ENCODE measurements around the gene UPK3A. TPM values are rescaled to one million over a fixed set of nuclear protein-coding genes. Genes with fewer than 3 reads are reported as not detected.
"Not testable (repeated sequence)": the region's sequence is repeated elsewhere in the genome, so short reads cannot be mapped to it uniquely, and the experiment has no call there.

The UPK3A gene
- total RNA-seq, 1 donor from 2014 or later = not detected

DNA sequence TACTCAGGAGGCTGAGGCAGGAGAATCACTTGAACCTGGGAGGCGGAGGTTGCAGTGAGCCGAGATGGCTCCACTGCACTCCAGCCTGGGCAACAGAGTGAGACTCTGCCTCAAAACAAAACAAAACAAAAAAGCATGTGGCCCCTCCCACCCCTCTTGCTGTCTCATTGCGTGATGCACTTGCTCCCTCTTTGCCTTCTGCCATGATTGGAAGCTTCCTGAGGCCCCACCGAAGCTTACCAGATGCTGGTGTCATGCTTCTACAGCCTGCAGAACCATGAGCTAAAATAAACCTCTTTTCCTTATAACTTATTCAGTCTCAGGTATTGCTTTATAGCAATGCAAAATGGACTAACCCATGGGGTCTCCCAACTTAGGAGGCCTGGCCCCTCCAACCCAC is 26.8 kb upstream of the UPK3A start:
- ATAC-seq = not testable (repeated sequence)

GRCh38 chr22:45259754-45260394 is 24.9 kb upstream of the UPK3A start:
- ATAC-seq = peak; percentile 19

GRCh38 chr22:45260395-45260759 is 24.4 kb upstream of the UPK3A start:
- not testable (repeated sequence) for ATAC-seq

DNA sequence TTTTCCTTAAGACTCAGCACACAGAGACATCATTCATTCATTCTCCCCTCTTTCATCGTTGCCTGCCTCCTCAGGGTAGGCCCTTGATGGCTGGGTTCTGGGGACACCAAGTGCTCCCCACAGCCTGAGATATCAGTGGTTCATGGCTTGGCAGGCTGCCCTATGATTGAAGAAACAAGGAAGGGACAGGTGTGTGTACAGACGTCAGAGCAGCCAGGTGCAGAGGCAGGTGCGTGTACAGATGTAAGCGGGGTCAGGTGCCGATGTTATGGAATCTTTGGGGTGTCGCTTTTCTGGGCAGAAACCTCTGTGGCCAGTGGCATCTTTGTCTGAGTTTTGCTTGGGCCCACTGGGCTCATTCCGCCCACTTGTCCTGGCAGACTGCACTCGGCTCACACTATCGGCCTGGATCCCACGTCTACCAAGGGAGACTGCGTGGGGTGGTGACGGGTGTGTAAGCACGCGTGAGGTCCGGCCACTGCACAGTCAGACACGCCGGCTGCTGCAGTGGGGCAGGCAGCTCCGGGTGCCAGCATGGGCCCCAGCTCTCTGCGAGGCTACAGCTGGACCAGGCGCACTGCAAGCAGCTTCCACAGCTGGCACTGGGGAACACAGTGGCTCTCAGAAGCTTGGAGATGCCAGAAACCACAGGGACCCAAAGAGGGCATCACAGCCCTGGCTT is 23.2 kb upstream of the UPK3A start:
- ATAC-seq = no peak

DNA sequence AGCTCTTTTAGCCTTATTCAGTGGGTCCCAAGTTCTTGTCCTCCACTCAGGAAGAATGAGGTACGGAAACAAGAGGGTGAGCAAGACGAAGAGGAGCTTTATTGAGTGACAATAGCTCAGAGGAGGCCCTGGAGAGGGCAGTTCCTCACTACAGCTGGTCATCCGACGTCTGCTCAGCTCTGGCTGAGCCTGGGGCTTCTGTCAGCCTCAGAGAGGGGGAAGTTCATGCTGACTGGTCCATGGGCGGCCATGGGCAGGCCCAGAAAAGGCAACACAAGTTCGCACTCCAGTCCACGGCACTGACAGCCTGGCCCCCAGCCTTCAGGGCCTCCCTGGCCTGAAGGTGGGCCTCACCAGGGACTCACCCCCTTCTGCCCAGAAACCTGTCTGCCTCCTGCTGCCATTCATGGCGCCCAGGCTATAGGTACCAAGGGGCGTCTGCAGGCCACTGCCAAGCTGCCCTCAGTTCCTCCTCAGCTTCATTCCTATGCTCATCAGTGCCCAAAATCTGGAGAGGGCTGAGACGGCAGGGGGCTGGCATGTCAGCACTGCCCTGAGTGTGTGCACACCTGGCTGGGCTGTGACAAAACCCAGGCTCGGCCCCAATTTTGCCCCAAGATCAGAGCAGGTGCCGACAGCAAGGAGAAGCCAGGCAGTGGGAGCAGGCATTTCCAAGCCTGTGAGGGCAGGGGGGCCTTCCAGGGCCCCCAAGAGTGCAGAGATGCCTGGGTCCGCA is 22.4 kb upstream of the UPK3A start:
- ATAC-seq = no peak

GRCh38 chr22:45262931-45263462 is 21.8 kb upstream of the UPK3A start:
- ATAC-seq = peak; percentile 28

DNA sequence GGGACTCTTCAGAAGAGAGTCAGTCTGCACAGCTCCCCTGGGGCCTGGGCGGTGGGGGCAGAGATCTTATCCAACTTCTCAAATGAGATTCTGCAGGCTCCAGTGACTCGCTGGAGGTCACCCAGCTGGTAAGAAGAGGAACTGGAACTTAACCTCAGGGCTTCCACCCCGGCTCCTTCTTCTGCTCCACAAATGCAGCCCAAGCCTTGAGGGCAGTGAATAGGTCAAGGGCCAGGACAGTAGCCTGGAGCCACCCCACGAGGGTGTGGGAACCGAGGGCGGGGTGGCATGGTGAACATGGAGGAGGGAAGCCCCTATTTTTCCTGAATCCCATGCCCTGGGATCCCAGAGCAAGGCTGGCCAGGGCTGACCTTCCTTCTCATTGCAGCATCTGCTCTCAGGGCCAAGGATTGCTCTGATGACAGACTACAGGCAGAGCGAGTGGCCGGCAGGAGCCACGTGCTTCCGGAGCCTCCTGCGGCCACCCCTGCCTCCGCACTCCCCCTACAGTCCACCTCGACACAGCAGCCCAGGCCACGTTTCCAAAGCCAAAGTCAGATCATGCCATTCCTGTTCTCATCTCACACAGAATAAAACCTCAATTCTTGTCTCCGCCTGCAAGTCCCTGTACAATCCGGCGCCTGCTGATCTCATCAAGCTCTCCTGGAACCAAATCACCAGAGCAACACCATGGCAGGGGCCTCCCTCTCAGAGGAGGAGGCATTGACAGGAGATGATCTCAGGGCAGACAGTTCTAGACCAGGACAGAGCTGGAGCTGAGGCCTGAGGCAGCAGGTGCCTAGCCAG is 21.1 kb upstream of the UPK3A start:
- ATAC-seq = peak; percentile 67

- ATAC-seq = no peak
Observed at GRCh38 chr22:45265535-45265934, 19.2 kb upstream of the UPK3A start.

DNA sequence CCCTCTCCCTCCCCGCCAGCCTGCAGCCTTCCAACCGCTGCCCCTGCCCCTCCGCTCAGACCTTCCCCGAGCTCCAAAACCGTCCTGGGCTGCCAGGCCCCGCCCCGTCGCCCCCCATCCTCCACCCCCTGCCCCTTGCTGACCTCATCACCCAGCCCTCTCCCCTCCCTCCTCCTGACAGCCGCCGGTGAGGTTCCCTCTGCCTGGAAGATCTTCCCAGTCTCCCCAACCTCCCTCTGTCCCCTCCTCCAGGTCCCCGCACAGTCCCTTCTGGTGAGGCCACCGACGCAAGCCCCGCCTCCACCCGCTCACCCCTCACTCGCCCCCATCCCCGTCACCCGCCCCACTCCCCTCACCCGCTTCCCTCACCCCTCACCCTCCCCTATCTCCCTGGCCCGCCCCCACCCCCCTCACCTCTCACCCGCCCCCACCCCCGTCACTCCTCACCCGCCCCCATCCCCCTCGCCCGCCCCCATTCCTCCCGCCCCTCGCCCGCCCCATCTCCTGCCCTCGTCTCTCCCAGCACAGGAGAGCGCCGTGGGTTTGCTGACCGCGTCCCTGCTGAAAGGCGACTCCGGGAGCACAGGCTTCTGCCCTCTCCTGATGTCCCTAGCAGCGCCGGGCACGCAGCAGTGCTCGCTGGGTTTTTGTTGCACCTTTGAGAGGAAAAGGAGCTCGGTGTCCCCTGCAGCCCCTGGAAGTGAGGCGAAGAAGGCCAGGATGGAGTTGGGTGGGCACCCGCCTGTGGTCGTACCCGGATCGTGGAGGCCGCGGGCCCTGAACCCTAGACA is 16.4 kb upstream of the UPK3A start:
- ATAC-seq = peak; percentile 14

DNA sequence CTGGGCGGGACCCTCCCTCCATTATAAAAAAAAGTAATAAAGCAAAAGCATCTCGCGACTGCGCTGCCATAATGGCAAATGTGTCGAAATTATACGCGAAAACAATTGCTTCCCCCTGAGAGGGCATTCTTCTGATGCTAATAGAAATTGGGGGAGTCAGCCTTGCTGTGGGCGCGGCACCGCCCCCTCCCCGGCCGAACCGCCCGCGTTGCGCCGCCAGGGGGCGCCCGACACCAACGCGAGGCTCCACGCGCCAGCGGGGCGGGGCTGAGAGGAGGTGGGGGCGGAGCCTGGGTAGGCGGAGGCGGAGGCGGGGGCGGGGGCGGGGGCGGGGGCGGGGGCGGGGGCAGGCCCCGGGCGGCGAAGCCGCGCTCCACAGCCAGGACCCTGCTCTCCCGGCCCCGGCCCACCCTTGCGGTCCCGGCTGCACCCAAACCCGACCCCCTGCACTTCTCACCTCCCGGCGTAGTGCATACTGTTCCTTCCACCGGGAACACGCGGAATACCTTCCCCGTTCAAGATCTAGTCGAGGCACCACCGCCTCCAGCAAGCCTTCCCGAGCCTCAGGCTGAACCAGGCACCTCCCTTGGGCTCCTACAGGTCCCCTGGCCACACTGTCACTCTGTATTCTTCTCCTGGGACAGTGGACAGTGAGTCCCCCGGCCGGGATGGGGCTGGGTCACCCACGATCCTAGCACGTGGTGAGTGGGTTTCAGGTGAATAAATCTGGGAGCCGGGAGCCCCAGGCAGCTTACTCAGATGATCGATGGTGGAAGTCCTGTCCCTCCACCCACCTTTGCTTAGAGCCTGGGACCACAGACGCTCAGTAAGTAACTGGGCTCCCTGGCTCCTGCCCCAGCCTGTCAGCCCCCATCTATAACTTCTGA is 15.5 kb upstream of the UPK3A start:
- ATAC-seq = peak; percentile 88

DNA sequence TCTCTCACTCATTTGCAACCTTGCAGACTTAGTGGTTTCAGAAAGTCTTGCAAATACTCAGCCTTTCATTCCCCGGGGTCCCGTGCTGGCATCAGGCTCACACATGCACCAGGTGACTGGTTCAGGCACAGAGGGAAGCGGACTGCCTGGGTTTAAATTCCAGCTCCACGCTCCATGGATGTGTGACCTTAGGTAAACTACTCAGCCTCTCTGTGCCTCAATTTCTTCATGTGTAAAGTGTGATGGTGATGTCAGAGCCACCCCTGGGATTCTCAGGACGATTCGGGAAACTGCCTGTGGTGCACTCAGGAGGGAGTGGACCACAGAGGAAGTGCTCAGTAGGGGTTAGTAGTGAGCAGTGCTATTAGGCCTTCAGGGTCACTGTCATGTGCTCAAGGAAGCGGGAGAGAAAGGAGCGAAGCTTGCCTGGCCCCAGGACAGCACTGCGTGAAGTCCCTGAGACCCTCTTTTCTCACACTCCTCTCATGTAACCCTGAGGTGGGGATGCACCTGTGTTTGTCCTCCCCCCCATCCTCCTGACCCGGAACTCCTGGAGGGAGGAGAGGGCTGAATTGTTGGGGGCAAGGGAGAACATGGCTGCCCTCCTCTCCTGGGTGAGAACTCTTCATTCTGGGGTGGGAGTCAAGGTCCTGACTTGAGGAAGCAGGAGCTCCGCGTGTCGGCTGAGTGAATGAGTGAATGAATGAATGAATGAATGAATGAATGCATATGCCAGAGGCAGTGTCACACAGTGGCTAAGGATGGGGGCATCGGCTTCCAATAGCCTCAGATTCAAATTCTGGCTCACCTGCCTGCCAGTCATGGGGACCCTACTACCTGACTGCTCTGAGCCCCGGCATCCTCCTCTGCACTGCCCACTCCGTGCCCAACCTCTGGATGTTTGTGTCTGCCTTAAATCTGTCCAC is 14.4 kb upstream of the UPK3A start:
- ATAC-seq = no peak

DNA sequence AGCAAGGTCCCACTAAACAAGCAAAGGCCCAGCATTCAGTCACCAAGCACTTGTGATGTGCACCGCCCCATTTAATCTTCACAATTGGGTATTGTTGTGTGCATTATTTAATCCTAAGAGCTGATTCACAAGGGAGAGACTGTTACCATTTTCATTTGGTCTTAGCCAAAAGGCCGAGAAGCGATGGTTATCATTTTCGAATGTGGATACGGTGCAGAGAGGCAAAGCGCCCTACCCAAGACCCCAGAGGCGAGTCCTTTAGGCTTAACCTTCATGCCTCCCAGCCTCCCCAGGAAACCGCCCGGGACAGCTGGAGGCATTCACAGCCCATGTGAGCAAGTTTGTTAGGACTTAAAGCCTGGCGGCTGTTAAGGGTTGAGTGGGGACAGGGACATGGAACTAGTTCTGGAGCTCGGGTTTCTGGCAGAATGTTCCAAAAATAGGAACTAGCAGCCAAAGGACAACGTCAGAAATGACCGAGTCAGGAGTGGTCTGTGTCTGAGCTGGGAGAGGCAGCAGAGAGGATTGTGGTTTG is 13.0 kb upstream of the UPK3A start:
- ATAC-seq = no peak

GRCh38 chr22:45272498-45272897 is 12.3 kb upstream of the UPK3A start:
- ATAC-seq = no peak

GRCh38 chr22:45273452-45274075 is 11.2 kb upstream of the UPK3A start:
- no peak for ATAC-seq

- ATAC-seq = no peak
Observed at GRCh38 chr22:45276507-45277105, 8.1 kb upstream of the UPK3A start.

DNA sequence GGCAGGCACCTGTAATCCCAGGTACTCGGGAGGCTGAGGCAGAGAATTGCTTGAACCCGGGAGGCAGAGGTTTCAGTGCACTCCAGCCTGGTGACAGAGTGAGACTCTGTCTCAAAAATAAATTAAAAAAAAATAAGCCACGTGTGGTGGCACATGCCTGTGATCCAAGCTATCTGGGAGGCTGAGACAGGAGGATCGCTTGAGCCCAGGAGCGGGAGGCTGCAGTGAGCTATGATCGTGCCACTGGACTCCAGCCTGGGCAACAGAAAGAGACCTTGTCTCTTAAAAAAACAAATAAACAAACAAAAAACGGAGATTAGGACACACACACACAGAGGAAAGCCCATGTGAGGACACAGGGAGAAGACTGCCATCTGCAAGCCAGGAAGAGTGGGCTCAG is 7.0 kb upstream of the UPK3A start:
- ATAC-seq = not testable (repeated sequence)

GRCh38 chr22:45278125-45278524 is 6.6 kb upstream of the UPK3A start:
- no peak for ATAC-seq

GRCh38 chr22:45280587-45280980 is 4.2 kb upstream of the UPK3A start:
- ATAC-seq = no peak
